ENCODE results near the gene JAK1.

DNA sequence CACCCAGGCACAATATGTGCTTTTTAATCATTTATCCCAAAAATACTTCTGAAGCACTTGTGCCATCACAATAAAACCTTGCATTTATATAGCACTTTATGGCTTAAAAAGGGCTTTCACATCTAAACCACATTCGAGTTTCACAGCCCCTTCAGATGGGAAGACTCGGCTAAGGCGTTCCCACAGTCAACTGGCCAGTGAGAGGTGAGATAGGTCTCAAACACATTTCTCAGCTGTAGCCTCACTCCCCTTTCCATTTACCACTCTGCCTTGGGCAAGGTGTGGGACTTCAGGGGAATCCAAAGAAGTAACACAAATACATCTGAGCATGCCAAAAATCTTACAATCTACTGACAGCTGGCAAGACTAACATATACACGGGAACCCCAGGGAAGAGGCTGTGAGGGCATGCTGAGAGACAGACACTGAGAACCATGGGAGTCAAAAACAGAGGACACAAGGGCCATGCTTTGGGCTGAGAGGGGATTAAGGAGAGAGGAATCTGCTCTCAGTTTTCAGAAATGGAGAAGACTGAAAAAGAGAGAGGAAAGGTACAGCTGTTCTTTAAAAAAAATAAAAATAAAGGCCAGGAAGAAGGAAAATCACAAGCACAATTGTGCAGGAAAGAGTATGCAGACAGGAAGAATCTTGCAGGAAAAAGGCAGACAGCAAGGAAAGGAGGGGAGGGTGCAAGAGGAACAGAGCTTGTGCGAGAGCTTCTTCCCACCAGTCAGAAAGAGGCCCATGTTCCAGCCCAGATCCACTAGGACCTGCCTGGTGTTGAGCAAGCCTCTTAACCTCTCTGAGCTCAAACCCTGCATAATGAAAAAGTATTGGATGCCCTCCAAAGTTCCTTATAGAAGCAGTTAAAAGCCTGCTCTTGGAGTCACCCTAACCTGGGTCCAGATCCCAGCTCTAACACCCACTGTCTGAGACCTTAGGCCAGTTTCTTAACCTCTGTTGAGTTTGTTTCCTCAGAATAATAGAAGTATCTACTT lies 73.5 kb downstream of the JAK1 start:
- TF ChIP-seq EP300 (IDR thresholded peaks at IDR 0.05; ENCODE audit: borderline replicate concordance) (no peak), CEBPB (IDR thresholded peaks at IDR 0.05) (no peak), CREB1 (IDR thresholded peaks at IDR 0.05; ENCODE audit: low read depth) (no peak), TEAD4 (IDR thresholded peaks at IDR 0.05) (no peak), TAF1 (IDR thresholded peaks at IDR 0.05; ENCODE audit: low read depth) (no peak), ZBTB7A (IDR thresholded peaks at IDR 0.05; ENCODE audit: low read depth) (no peak), NFIC (IDR thresholded peaks at IDR 0.05) (no peak), YY1 (IDR thresholded peaks at IDR 0.05; ENCODE audit: low read depth) (no peak), EGR1 (IDR thresholded peaks at IDR 0.05) (no peak), FOXM1 (IDR thresholded peaks at IDR 0.05; ENCODE audit: borderline replicate concordance, low read depth) (no peak), USF1 (IDR thresholded peaks at IDR 0.05) (no peak)
- TF ChIP-seq, protein P1, sequence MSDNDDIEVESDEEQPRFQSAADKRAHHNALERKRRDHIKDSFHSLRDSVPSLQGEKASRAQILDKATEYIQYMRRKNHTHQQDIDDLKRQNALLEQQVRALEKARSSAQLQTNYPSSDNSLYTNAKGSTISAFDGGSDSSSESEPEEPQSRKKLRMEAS (IDR thresholded peaks at IDR 0.05) = no peak

Data from Ishikawa (cell line).